Measurements from ENCODE around the gene CAMSAP2. TPM values are rescaled to one million over a fixed set of nuclear protein-coding genes. Genes with fewer than 3 reads are reported as not detected.

Gene CAMSAP2
- total and polyA plus RNA-seq, 2 of the 8 experiments (the other 6 are each of a cell fraction or from before 2014, with no cell fraction given), result 4.2 to 27.6 TPM

- TF ChIP-seq CTCF (IDR thresholded peaks at IDR 0.05; ENCODE audit: control extremely low read depth in 1 of 3, insufficient read depth in 1 of 3, low read depth in 1 of 3, low read length in 3 of 3), result no peak
- no peak for TF ChIP-seq HDAC2 (IDR thresholded peaks at IDR 0.05; ENCODE audit: borderline replicate concordance in 1 of 2, low read depth in 2 of 2, low read length in 2 of 2)
- TF ChIP-seq NRF1 (IDR thresholded peaks at IDR 0.05; ENCODE audit: low read depth, low read length), result no peak
- TF ChIP-seq GTF2F1 (IDR thresholded peaks at IDR 0.05; ENCODE audit: borderline replicate concordance, low read depth, low read length), result no peak
- no peak for TF ChIP-seq ATF2 (IDR thresholded peaks at IDR 0.05; ENCODE audit: low read length)
- no peak for TF ChIP-seq GABPA (IDR thresholded peaks at IDR 0.05; ENCODE audit: borderline replicate concordance, insufficient read depth, low read length)
- TF ChIP-seq BACH1 (IDR thresholded peaks at IDR 0.05; ENCODE audit: low read length), result no peak
- no peak for TF ChIP-seq HDAC6 (IDR thresholded peaks at IDR 0.05; ENCODE audit: low read depth, low read length)
- no peak for TF ChIP-seq SIX5 (IDR thresholded peaks at IDR 0.05; ENCODE audit: low read depth, low read length)
- TF ChIP-seq CEBPB (IDR thresholded peaks at IDR 0.05; ENCODE audit: low read depth, low read length), result no peak
These were observed 162.7 kb downstream of the CAMSAP2 start (continued) for GRCh38 chr1:200901350-200901749.
